ENCODE results near the gene FSHR.

- TF ChIP-seq, protein P1, sequence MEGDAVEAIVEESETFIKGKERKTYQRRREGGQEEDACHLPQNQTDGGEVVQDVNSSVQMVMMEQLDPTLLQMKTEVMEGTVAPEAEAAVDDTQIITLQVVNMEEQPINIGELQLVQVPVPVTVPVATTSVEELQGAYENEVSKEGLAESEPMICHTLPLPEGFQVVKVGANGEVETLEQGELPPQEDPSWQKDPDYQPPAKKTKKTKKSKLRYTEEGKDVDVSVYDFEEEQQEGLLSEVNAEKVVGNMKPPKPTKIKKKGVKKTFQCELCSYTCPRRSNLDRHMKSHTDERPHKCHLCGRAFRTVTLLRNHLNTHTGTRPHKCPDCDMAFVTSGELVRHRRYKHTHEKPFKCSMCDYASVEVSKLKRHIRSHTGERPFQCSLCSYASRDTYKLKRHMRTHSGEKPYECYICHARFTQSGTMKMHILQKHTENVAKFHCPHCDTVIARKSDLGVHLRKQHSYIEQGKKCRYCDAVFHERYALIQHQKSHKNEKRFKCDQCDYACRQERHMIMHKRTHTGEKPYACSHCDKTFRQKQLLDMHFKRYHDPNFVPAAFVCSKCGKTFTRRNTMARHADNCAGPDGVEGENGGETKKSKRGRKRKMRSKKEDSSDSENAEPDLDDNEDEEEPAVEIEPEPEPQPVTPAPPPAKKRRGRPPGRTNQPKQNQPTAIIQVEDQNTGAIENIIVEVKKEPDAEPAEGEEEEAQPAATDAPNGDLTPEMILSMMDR (IDR thresholded peaks at IDR 0.05; ENCODE audit: low read length), result no peak
- TF ChIP-seq EZH2 (IDR thresholded peaks at IDR 0.05; ENCODE audit: borderline replicate concordance, low read length), result no peak
Measured at GRCh38 chr2:49067971-49068370, 86.3 kb downstream of the FSHR start.
